Putamen (tissue), 1 donor: ENCODE measurements around the gene ZDHHC11B.
"Not testable (repeated sequence)": the region's sequence is repeated elsewhere in the genome, so short reads cannot be mapped to it uniquely, and the experiment has no call there.

Experiments used
- DNase-seq: peaks from one replicate; pipeline ENCODE4 v3.0.0-alpha.2; 2016; ENCODE audit warnings: low spot score

The ZDHHC11B gene

GRCh38 chr5:784428-785177 lies at the start of gene ZDHHC11B:
ZDHHC11B (minus strand) TSS chr5:784729; CDS start chr5:766919, 17,810 bp downstream.
- not testable (repeated sequence) for DNase-seq

GRCh38 chr5:834013-834412 lies 49.5 kb upstream of the ZDHHC11B start:
- DNase-seq, result not testable (repeated sequence)

- not testable (repeated sequence) for DNase-seq
Measured at GRCh38 chr5:828194-828593, 43.7 kb upstream of the ZDHHC11B start.

- not testable (repeated sequence) for DNase-seq
Measured at GRCh38 chr5:825544-825943, 41.0 kb upstream of the ZDHHC11B start.

GRCh38 chr5:821504-821903 lies 37.0 kb upstream of the ZDHHC11B start:
- DNase-seq, result no peak

- DNase-seq, result no peak
Measured at GRCh38 chr5:820245-820644, 35.7 kb upstream of the ZDHHC11B start.

- DNase-seq, result no peak
Measured at GRCh38 chr5:819078-819477, 34.5 kb upstream of the ZDHHC11B start.

- no peak for DNase-seq
Measured at GRCh38 chr5:816176-816575, 31.6 kb upstream of the ZDHHC11B start.

GRCh38 chr5:815449-815848 lies 30.9 kb upstream of the ZDHHC11B start:
- no peak for DNase-seq

- DNase-seq, result not testable (repeated sequence)
Measured at GRCh38 chr5:813575-813974, 29.0 kb upstream of the ZDHHC11B start.

GRCh38 chr5:811384-811783 lies 26.9 kb upstream of the ZDHHC11B start:
- not testable (repeated sequence) for DNase-seq

GRCh38 chr5:807719-808514 lies 23.4 kb upstream of the ZDHHC11B start:
- DNase-seq, result not testable (repeated sequence)

GRCh38 chr5:801472-801871 lies 16.9 kb upstream of the ZDHHC11B start:
- DNase-seq, result no peak

GRCh38 chr5:801055-801454 lies 16.5 kb upstream of the ZDHHC11B start:
- DNase-seq, result not testable (repeated sequence)

GRCh38 chr5:798505-799138 lies 14.1 kb upstream of the ZDHHC11B start:
- not testable (repeated sequence) for DNase-seq

GRCh38 chr5:797986-798385 lies 13.5 kb upstream of the ZDHHC11B start:
- not testable (repeated sequence) for DNase-seq

GRCh38 chr5:795873-796272 lies 11.3 kb upstream of the ZDHHC11B start:
- not testable (repeated sequence) for DNase-seq

GRCh38 chr5:794948-795347 lies 10.4 kb upstream of the ZDHHC11B start:
- not testable (repeated sequence) for DNase-seq

- DNase-seq, result not testable (repeated sequence)
Measured at GRCh38 chr5:788703-789102, 4.2 kb upstream of the ZDHHC11B start.

GRCh38 chr5:787857-788233 lies 3.3 kb upstream of the ZDHHC11B start:
- DNase-seq, result not testable (repeated sequence)

- not testable (repeated sequence) for DNase-seq
Measured at GRCh38 chr5:787224-787856, 2.8 kb upstream of the ZDHHC11B start.

GRCh38 chr5:785181-785705 lies 714 bp upstream of the ZDHHC11B start:
- DNase-seq, result not testable (repeated sequence)
